HepG2 (cell line): ENCODE results near the gene DNAJA2. TPM values are rescaled to one million over a fixed set of nuclear protein-coding genes. Genes with fewer than 3 reads are reported as not detected.

Source experiments
- ATAC-seq: fragments of 200-7000 bp; cut with Tn5 transposase; 3 replicates; pipeline ENCODE4 v1.9.1; 2020; ENCODE audit warnings: mild to moderate bottlenecking, moderate library complexity
- BruUV-seq: library from RNA; stranded (reverse); fragments of 400-500 nt; replicated peaks from 2 replicates; lab custom pipeline; 2021; lab: Mats Ljungman, UMichigan
- CTCF ChIA-PET: fragments of 300-600 bp; formaldehyde crosslinking; extraction: SDS; loops from one replicate; lab custom pipeline; 2021; ENCODE audit warnings: low total read pairs, inconsistent platforms, low intra/inter-chr PET ratio; lab: Yijun Ruan, JAX
- POLR2A ChIA-PET: fragments of 350-600 bp; sonication (Branson Sonifier 250); formaldehyde crosslinking; loops from one replicate; lab custom pipeline; 2020; ENCODE audit warnings: antibody characterized with exemption, inconsistent platforms; lab: Yijun Ruan, JAX
- DNase-seq: peaks from one replicate; pipeline ENCODE4 v3.0.0-alpha.2; 2015; ENCODE audit warnings: low spot score
- FAIRE-seq: peaks from 3 replicates; lab custom pipeline; 2011; peaks lifted over from hg19 to GRCh38; lab: Jason Lieb, UNC
- H2AFZ ChIP-seq: one replicate; pipeline ENCODE4 v1.6.1; 2011; ENCODE audit warnings: low read length, inconsistent platforms
- H3K27ac ChIP-seq: fragments of 300-600 bp; 3 replicates; pipeline ENCODE4 v1.8.0; 2011; ENCODE audit warnings: mixed run types, mild to moderate bottlenecking, mixed read lengths, low read length, inconsistent platforms; ENCODE audit not compliant: insufficient read depth; ENCODE audit errors: extremely low read length
- H3K27me3 ChIP-seq, 2 experiments: fragments of 200-600 bp in 1 of 2; 2 replicates in 1 of 2; 3 replicates in 1 of 2; pipeline versions ENCODE4 v1.6.0 to v1.8.0; 2011; ENCODE audit warnings: low read length in 2 of 2, mild to moderate bottlenecking in 2 of 2, moderate library complexity in 2 of 2, inconsistent platforms in 1 of 2; ENCODE audit not compliant: insufficient read depth in 2 of 2, control insufficient read depth in 1 of 2
- H3K36me3 ChIP-seq, 2 experiments: fragments of 200-600 bp in 1 of 2; replicated peaks in 1 of 2; 2 replicates in 1 of 2; 3 replicates in 1 of 2; pipeline versions ENCODE4 v1.5.1 to v1.8.0; 2011; ENCODE audit warnings: low read length in 2 of 2, inconsistent platforms in 1 of 2; ENCODE audit not compliant: insufficient read depth in 2 of 2, control insufficient read depth in 1 of 2
- H3K4me1 ChIP-seq: 2 replicates; pipeline ENCODE4 v1.5.1; 2012; ENCODE audit warnings: low read length, inconsistent platforms; ENCODE audit not compliant: insufficient read depth
- H3K4me2 ChIP-seq: 2 replicates; pipeline ENCODE4 v1.6.0; 2011; ENCODE audit warnings: low read depth, low read length, inconsistent platforms
- H3K4me3 ChIP-seq, 3 experiments: fragments of 200-600 bp in 1 of 3; sonication (generic), shearing (Covaris generic) in 1 of 3; replicated peaks in 1 of 3; 2 replicates each; pipeline ENCODE4 v1.5.1; 2011 to 2016; ENCODE audit warnings: low read length in 3 of 3, inconsistent platforms in 2 of 3, low read depth in 2 of 3, mild to moderate bottlenecking in 2 of 3, control low read depth in 1 of 3, mixed read lengths in 1 of 3; ENCODE audit not compliant: insufficient read depth in 1 of 3
- H3K79me2 ChIP-seq: one replicate; pipeline ENCODE4 v1.6.1; 2011; ENCODE audit warnings: low read length, inconsistent platforms; ENCODE audit not compliant: insufficient read depth
- H3K9ac ChIP-seq: 2 replicates; pipeline ENCODE4 v1.6.0; 2011; ENCODE audit warnings: mild to moderate bottlenecking, low read depth, low read length, inconsistent platforms; ENCODE audit not compliant: insufficient read depth
- H3K9me3 ChIP-seq: 2 replicates; pipeline ENCODE4 v1.5.1; 2012; ENCODE audit warnings: mild to moderate bottlenecking, low read length
- H4K20me1 ChIP-seq: 2 replicates; pipeline ENCODE4 v1.6.0; 2011; ENCODE audit warnings: inconsistent platforms, mild to moderate bottlenecking, low read length, moderate library complexity; ENCODE audit not compliant: insufficient read depth
- PPARG ChIP-seq: conservative IDR thresholded peaks from 2 replicates; pipeline ENCODE4 v1.6.1; 2016; ENCODE audit warnings: missing biosample characterization, missing genetic modification reagents
- RERE ChIP-seq: IDR thresholded peaks from 2 replicates; pipeline ENCODE4 v1.6.1; 2016; ENCODE audit warnings: low read depth, missing genetic modification reagents, missing compliant biosample characterization
- RORA ChIP-seq: sonication (generic); formaldehyde crosslinking; IDR thresholded peaks from 2 replicates; pipeline ENCODE4 v1.5.0; 2020; ENCODE audit warnings: mild to moderate bottlenecking, missing genetic modification reagents, moderate library complexity
- TBX3 ChIP-seq: fragments of 450-650 bp; IDR thresholded peaks from 2 replicates; pipeline ENCODE4 v1.6.1; 2017; ENCODE audit warnings: antibody characterized with exemption, mild to moderate bottlenecking, inconsistent platforms, borderline replicate concordance
- TSC22D2 ChIP-seq: sonication (generic); formaldehyde crosslinking; IDR thresholded peaks from 2 replicates; pipeline ENCODE4 v1.5.1; 2020; ENCODE audit warnings: missing genetic modification reagents, mild to moderate bottlenecking, borderline replicate concordance
- ZNF337 ChIP-seq: sonication (generic); formaldehyde crosslinking; IDR thresholded peaks from 2 replicates; pipeline ENCODE4 v1.5.1; 2020; ENCODE audit warnings: missing genetic modification reagents, low read depth, mild to moderate bottlenecking, borderline replicate concordance
- ZNF746 ChIP-seq: sonication (generic); formaldehyde crosslinking; IDR thresholded peaks from 2 replicates; pipeline ENCODE4 v1.8.0; 2022; ENCODE audit warnings: mild to moderate bottlenecking, missing genetic modification reagents
- WGBS: methylation state at CpG from one replicate; pipeline ENCODE4 v1.1.6; 2017; ENCODE audit warnings: low lambda C conversion rate; 5-methylcytosine and 5-hydroxymethylcytosine counted together
- in situ Hi-C: cut with HindIII; loops from 2 replicates; pipeline ENCODE4 v1.10.0; 2017; ENCODE audit warnings: low pct_unique_long_range_greater_than_20kb; ENCODE audit not compliant: extremely low pct_ligation_motif_present
- intact Hi-C: fragments of 100-400 bp; cut with micrococcal nuclease; formaldehyde crosslinking; loops from one replicate; pipeline ENCODE4 v1.10.0; 2022; ENCODE audit not compliant: unreplicated experiment
- polyA plus RNA-seq, 8 experiments: library from polyadenylated mRNA; depleted of rRNA in 3 of 8; stranded (reverse) in 7 of 8; unstranded in 1 of 8; fragments of >200 nt; fragmentation: Illumina TruSeq in 4 of 8; extraction: Trizol in 4 of 8; gene quantifications; 2 replicates each; pipeline versions ENCODE4 v1.2.1 to v1.2.3, GENCODE V29; 2011 to 2016; ENCODE audit warnings: low read depth in 4 of 8, missing spikeins in 1 of 8, mixed read lengths in 1 of 8; ENCODE audit not compliant: insufficient read depth in 1 of 8
- total RNA-seq, 5 experiments: library from RNA; depleted of rRNA; stranded (reverse); fragments of >200 nt; fragmentation: Illumina TruSeq; extraction: Trizol; gene quantifications; 2 replicates each; pipeline ENCODE4 v1.2.3, GENCODE V29; 2016; ENCODE audit warnings: low read depth in 1 of 5
- TF ChIP-seq, protein P1 (sequence below): sonication (generic); formaldehyde crosslinking; conservative IDR thresholded peaks from 2 replicates; pipeline ENCODE4 v1.8.0; 2022; ENCODE audit warnings: missing genetic modification reagents
- TF ChIP-seq, protein P2 (sequence below): sonication (generic); formaldehyde crosslinking; IDR thresholded peaks from 2 replicates; pipeline ENCODE4 v1.4.0; 2020; ENCODE audit warnings: missing genetic modification reagents

DNAJA2 gene
- total and polyA plus RNA-seq, 2 of the 13 experiments (the other 11 are each of a cell fraction or from before 2014, with no cell fraction given), result 25.4 to 176 TPM

DNA sequence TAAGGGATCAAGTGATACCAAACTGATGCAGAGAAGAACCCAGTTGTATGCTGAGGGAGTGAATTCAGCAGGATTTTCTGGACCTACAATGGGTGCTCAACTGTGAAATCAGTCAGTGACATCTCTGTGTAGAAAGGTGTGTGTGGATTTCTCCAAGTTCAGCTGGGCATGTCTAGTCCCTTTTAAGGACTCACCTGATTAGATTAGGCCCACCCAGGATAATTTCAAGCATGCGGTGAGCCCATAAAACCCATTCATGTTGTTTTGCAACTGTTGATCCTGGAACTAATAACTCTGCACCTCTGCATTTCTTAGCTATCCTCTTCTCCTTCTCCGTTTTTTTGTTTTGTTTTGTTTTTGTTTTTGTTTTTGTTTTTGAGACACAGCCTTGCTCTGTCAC is 35.1 kb upstream of the DNAJA2 start:
- no peak overlapping the region for H3K4me3 ChIP-seq

DNA sequence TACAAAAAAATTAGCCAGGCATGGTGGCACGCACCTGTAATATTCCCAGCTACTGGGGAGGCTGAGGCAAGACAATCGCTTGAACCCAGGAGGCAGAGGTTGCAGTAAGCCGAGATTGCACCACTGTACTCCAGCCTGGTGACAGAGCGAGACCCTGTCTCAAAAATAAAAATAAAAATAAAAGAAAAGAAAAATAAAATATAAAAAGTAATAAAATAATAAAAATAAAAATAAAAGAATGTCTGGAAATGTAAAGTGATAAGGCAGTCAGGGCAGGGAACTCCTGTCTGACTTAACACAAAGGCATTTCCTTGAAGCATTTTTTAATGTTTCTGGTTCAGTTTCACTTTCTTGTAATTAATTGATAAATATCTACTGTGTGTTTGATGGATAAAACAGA is 34.7 kb upstream of the DNAJA2 start:
- Histone ChIP-seq H3K4me3 (no peak overlapping the region), H3K27ac (no peak overlapping the region), H3K79me2 (no peaks in the 10 kb centered on the region), H3K9ac (no peak overlapping the region), H4K20me1 (no peaks in the 10 kb centered on the region), H3K36me3 (no peaks in the 10 kb centered on the region), H3K4me2 (no peak overlapping the region), H2AFZ (no peak overlapping the region), H3K4me1 (no peaks in the 10 kb centered on the region), H3K27me3 (peaks cover 0 to 7% of the 10 kb centered on the region in 2 experiments; a peak in 2 of 5 replicates), H3K9me3 (no peaks in the 10 kb centered on the region)
- in situ Hi-C loops, result no loop called here
- 50% methylated on average over 4 of the region's 4 CpGs for WGBS
- CTCF ChIA-PET, result no interaction called here
- ATAC-seq, result no peak
- intact Hi-C loops, result no loop called here
- FAIRE-seq, result no peak
- BruUV-seq, result no TSS peak
- POLR2A ChIA-PET, result no interaction called here
- DNase-seq, result no peak
- TF ChIP-seq RORA (CRISPR knock-in tag) (no peak), ZNF746 (no peak), TSC22D2 (no peak), ZNF337 (CRISPR knock-in tag) (no peak), RERE (CRISPR knock-in tag) (no peak)
- TF ChIP-seq, protein P1, sequence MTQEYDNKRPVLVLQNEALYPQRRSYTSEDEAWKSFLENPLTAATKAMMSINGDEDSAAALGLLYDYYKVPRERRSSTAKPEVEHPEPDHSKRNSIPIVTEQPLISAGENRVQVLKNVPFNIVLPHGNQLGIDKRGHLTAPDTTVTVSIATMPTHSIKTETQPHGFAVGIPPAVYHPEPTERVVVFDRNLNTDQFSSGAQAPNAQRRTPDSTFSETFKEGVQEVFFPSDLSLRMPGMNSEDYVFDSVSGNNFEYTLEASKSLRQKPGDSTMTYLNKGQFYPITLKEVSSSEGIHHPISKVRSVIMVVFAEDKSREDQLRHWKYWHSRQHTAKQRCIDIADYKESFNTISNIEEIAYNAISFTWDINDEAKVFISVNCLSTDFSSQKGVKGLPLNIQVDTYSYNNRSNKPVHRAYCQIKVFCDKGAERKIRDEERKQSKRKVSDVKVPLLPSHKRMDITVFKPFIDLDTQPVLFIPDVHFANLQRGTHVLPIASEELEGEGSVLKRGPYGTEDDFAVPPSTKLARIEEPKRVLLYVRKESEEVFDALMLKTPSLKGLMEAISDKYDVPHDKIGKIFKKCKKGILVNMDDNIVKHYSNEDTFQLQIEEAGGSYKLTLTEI (CRISPR knock-in tag), result no peak
- TF ChIP-seq, protein P2, sequence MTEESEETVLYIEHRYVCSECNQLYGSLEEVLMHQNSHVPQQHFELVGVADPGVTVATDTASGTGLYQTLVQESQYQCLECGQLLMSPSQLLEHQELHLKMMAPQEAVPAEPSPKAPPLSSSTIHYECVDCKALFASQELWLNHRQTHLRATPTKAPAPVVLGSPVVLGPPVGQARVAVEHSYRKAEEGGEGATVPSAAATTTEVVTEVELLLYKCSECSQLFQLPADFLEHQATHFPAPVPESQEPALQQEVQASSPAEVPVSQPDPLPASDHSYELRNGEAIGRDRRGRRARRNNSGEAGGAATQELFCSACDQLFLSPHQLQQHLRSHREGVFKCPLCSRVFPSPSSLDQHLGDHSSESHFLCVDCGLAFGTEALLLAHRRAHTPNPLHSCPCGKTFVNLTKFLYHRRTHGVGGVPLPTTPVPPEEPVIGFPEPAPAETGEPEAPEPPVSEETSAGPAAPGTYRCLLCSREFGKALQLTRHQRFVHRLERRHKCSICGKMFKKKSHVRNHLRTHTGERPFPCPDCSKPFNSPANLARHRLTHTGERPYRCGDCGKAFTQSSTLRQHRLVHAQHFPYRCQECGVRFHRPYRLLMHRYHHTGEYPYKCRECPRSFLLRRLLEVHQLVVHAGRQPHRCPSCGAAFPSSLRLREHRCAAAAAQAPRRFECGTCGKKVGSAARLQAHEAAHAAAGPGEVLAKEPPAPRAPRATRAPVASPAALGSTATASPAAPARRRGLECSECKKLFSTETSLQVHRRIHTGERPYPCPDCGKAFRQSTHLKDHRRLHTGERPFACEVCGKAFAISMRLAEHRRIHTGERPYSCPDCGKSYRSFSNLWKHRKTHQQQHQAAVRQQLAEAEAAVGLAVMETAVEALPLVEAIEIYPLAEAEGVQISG, result no peak

More for the DNA sequence above, 35.1 kb upstream of the DNAJA2 start:
- in situ Hi-C loops (no loop called here), intact Hi-C loops (no loop called here)
- Histone ChIP-seq H3K9ac (no peak overlapping the region), H3K27ac (no peak overlapping the region), H4K20me1 (no peaks in the 10 kb centered on the region), H2AFZ (no peak overlapping the region), H3K27me3 (peaks cover 0 to 7% of the 10 kb centered on the region in 2 experiments; a peak in 2 of 5 replicates), H3K79me2 (no peaks in the 10 kb centered on the region), H3K4me2 (no peak overlapping the region), H3K9me3 (no peaks in the 10 kb centered on the region), H3K4me1 (no peaks in the 10 kb centered on the region), H3K36me3 (no peaks in the 10 kb centered on the region)
- DNase-seq, result no peak
- BruUV-seq, result no TSS peak
- no peak for ATAC-seq
- TF ChIP-seq PPARG, result no peak
- no peak for TF ChIP-seq TBX3
- POLR2A ChIA-PET, result no interaction called here
- WGBS, result 44% methylated on average over 2 of the region's 2 CpGs
- FAIRE-seq, result no peak
- CTCF ChIA-PET, result no interaction called here
